Fibroblast of lung (primary cell): ENCODE data around the gene STX8.

ENCODE experiments used
- EZH2 ChIP-seq: IDR thresholded peaks from 2 replicates; pipeline ENCODE4 v1.5.1; 2012; ENCODE audit warnings: low read length, control low read depth, mild to moderate bottlenecking; ENCODE audit errors: missing control alignments
- TF ChIP-seq, protein P1 (sequence below), 2 donors: IDR thresholded peaks in 1 of 2; conservative IDR thresholded peaks in 1 of 2; 1 replicate in 1 of 2; 2 replicates in 1 of 2; pipeline ENCODE4 v1.5.1; 2011 to 2012; ENCODE audit warnings: low read length in 2 of 2, control low read depth in 1 of 2, inconsistent platforms in 1 of 2, low read depth in 1 of 2, mild to moderate bottlenecking in 1 of 2

DNA sequence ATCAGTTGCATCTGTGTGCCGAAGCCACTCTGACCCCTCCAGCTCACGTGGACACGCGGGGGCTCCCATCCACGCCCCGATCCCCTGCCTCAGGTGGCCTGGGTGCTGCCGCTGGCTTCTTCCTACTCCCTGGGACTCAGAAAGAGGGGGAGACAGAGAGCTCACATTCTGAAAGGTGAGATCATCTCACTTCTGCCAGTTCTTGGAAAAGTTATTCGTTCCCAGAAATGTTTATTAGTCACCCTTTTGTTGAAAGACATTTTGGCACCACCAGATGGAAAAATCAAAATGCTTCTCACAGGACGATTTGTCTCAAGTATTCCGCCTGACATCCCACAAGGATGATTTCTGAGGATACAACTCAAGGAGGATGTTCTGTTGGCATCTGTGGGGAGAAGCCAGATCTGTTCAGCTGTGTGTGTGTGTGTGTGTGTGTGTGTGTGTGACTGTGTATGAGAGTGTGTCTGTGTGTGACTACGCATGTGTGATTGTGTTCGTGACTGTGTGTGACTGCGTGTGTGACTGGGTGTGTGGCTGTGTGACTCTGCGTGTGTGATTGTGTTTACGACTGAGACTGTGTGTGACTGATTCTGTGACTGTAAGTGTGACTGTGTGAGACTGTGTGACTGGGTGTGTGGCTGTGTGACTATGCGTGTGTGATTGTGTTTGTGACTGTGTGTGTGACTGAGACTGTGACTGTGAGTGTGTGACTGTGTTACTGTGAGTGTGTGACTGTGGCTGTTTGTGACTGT is 347.0 kb downstream of the STX8 start:
- TF ChIP-seq, protein P1, sequence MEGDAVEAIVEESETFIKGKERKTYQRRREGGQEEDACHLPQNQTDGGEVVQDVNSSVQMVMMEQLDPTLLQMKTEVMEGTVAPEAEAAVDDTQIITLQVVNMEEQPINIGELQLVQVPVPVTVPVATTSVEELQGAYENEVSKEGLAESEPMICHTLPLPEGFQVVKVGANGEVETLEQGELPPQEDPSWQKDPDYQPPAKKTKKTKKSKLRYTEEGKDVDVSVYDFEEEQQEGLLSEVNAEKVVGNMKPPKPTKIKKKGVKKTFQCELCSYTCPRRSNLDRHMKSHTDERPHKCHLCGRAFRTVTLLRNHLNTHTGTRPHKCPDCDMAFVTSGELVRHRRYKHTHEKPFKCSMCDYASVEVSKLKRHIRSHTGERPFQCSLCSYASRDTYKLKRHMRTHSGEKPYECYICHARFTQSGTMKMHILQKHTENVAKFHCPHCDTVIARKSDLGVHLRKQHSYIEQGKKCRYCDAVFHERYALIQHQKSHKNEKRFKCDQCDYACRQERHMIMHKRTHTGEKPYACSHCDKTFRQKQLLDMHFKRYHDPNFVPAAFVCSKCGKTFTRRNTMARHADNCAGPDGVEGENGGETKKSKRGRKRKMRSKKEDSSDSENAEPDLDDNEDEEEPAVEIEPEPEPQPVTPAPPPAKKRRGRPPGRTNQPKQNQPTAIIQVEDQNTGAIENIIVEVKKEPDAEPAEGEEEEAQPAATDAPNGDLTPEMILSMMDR (conservative IDR thresholded peaks at IDR 0.05 in 1 of 2, IDR thresholded peaks at IDR 0.05 in 1 of 2; ENCODE audit: low read depth in 1 of 2, low read length in 2 of 2): peak in 1 of 2 donors; percentile 8
- no peak for TF ChIP-seq EZH2
